SK-N-SH (cell line): ENCODE data around the gene RNF151. TPM values are rescaled to one million over a fixed set of nuclear protein-coding genes. Genes with fewer than 3 reads are reported as not detected.

Experiments used
- CTCF ChIA-PET: fragments of 300-600, 350-600 bp; formaldehyde crosslinking; extraction: SDS; loops from one replicate; lab custom pipeline; 2021; lab: Yijun Ruan, JAX
- POLR2A ChIA-PET: fragments of 350-600 bp; sonication (Branson Sonifier 250); formaldehyde crosslinking; extraction: SDS; loops from one replicate; lab custom pipeline; 2020; ENCODE audit warnings: antibody characterized with exemption, inconsistent platforms; lab: Yijun Ruan, JAX
- DNase-seq: peaks from one replicate; pipeline ENCODE4 v3.0.0; 2012
- H2AFZ ChIP-seq: fragments of 200-600 bp; sonication (generic); 2 replicates; pipeline ENCODE4 v1.8.1; 2016; ENCODE audit warnings: antibody characterized with exemption, mild to moderate bottlenecking, low read depth
- H3F3A ChIP-seq: fragments of 200-600 bp; sonication (generic); replicated peaks from 2 replicates; pipeline ENCODE3; 2016; ENCODE audit warnings: antibody characterized with exemption, mild to moderate bottlenecking; ENCODE audit not compliant: insufficient read depth
- H3K27ac ChIP-seq, 2 experiments: fragments of 200-500 bp in 1 of 2; fragments of 200-600 bp in 1 of 2; sonication (Bioruptor generic) in 1 of 2; sonication (generic), shearing (Covaris generic) in 1 of 2; 2 replicates each; pipeline versions ENCODE4 v1.5.1 to v1.6.1; 2014 to 2016; ENCODE audit warnings: low read depth in 2 of 2, inconsistent platforms in 1 of 2, low read length in 1 of 2, mild to moderate bottlenecking in 1 of 2, mixed read lengths in 1 of 2
- H3K27me3 ChIP-seq: fragments of 200-600 bp; sonication (generic), shearing (Covaris generic); 2 replicates; pipeline ENCODE4 v1.6.1; 2016; ENCODE audit warnings: mixed run types; ENCODE audit not compliant: insufficient read depth
- H3K36me3 ChIP-seq, 2 experiments: fragments of 200-500 bp in 1 of 2; fragments of 200-600 bp in 1 of 2; sonication (Bioruptor generic) in 1 of 2; sonication (generic) in 1 of 2; replicated peaks in 1 of 2; 2 replicates each; pipeline versions ENCODE3 to v1.5.1; 2014 to 2016; ENCODE audit warnings: low read length in 1 of 2, mild to moderate bottlenecking in 1 of 2; ENCODE audit not compliant: insufficient read depth in 2 of 2, control insufficient read depth in 1 of 2
- H3K4me1 ChIP-seq, 2 experiments: fragments of 200-500 bp in 1 of 2; fragments of 200-600 bp in 1 of 2; sonication (Bioruptor generic) in 1 of 2; sonication (generic), shearing (Covaris generic) in 1 of 2; 2 replicates each; pipeline versions ENCODE4 v1.5.1 to v1.6.1; 2014 to 2016; ENCODE audit warnings: low read depth in 1 of 2, low read length in 1 of 2, mixed run types in 1 of 2; ENCODE audit not compliant: insufficient read depth in 2 of 2, control insufficient read depth in 1 of 2
- H3K4me2 ChIP-seq: fragments of 200-600 bp; sonication (generic), shearing (Covaris generic); 2 replicates; pipeline ENCODE4 v1.6.1; 2017; ENCODE audit warnings: mixed run types
- H3K4me3 ChIP-seq, 2 experiments: fragments of 200-500 bp in 1 of 2; fragments of 200-600 bp in 1 of 2; sonication (Bioruptor generic) in 1 of 2; sonication (generic), shearing (Covaris generic) in 1 of 2; 2 replicates each; pipeline versions ENCODE4 v1.5.1 to v1.8.1; 2014 to 2016; ENCODE audit warnings: low read depth in 2 of 2, inconsistent platforms in 1 of 2, low read length in 1 of 2, mild to moderate bottlenecking in 1 of 2, mixed read lengths in 1 of 2, moderate library complexity in 1 of 2
- H3K79me2 ChIP-seq: fragments of 200-600 bp; sonication (generic); 2 replicates; pipeline ENCODE4 v1.8.1; 2017; ENCODE audit warnings: mild to moderate bottlenecking; ENCODE audit not compliant: insufficient read depth
- H3K9ac ChIP-seq: fragments of 200-600 bp; sonication (generic); 2 replicates; pipeline ENCODE4 v1.6.1; 2017; ENCODE audit warnings: mixed run types
- H3K9me2 ChIP-seq: fragments of 200-600 bp; sonication (generic); 2 replicates; pipeline ENCODE4 v1.6.1; 2017; ENCODE audit warnings: mixed run types
- H3K9me3 ChIP-seq: fragments of 200-600 bp; sonication (generic); 2 replicates; pipeline ENCODE4 v1.6.1; 2017; ENCODE audit warnings: mixed run types, mild to moderate bottlenecking, moderate library complexity
- H4K20me1 ChIP-seq: fragments of 200-600 bp; sonication (generic); 2 replicates; pipeline ENCODE4 v1.6.1; 2017; ENCODE audit warnings: mild to moderate bottlenecking, mixed run types; ENCODE audit not compliant: insufficient read depth
- CTCF ChIP-seq: fragments of 200-600 bp; sonication (generic); IDR thresholded peaks from 2 replicates; pipeline ENCODE4 v1.6.1; 2017; ENCODE audit warnings: antibody characterized with exemption, mild to moderate bottlenecking, moderate library complexity
- MEF2A ChIP-seq: IDR thresholded peaks from 2 replicates; pipeline ENCODE4 v1.4.0; 2012; ENCODE audit warnings: low read depth, borderline replicate concordance
- MXI1 ChIP-seq: IDR thresholded peaks from 2 replicates; pipeline ENCODE4 v1.6.1; 2012; ENCODE audit warnings: mild to moderate bottlenecking, low read depth, low read length, improper control_type of control experiment
- RAD21 ChIP-seq: IDR thresholded peaks from 2 replicates; pipeline ENCODE4 v1.6.1; 2012; ENCODE audit warnings: mild to moderate bottlenecking, low read length
- REST ChIP-seq: IDR thresholded peaks from 2 replicates; pipeline ENCODE4 v1.6.1; 2012; ENCODE audit warnings: mild to moderate bottlenecking, low read depth, low read length, moderate library complexity
- SIN3A ChIP-seq: IDR thresholded peaks from 2 replicates; pipeline ENCODE4 v1.6.1; 2012; ENCODE audit warnings: low read depth, mild to moderate bottlenecking, low read length, moderate library complexity, borderline replicate concordance
- SMC3 ChIP-seq: IDR thresholded peaks from 2 replicates; pipeline ENCODE4 v1.6.1; 2012; ENCODE audit warnings: low read depth, low read length, improper control_type of control experiment
- TCF12 ChIP-seq: IDR thresholded peaks from 2 replicates; pipeline ENCODE4 v1.4.0; 2012
- USF1 ChIP-seq: IDR thresholded peaks from 2 replicates; pipeline ENCODE4 v1.4.0; 2012; ENCODE audit warnings: low read depth, borderline replicate concordance
- USF2 ChIP-seq: fragments of 150-350 bp; IDR thresholded peaks from 2 replicates; pipeline ENCODE4 v1.6.1; 2017; ENCODE audit warnings: antibody characterized with exemption, low read length, low read depth, borderline replicate concordance
- WGBS: methylation state at CpG from one replicate; pipeline ENCODE4 v1.1.6; 2017; ENCODE audit warnings: low lambda C conversion rate; 5-methylcytosine and 5-hydroxymethylcytosine counted together
- polyA plus RNA-seq, 3 experiments: library from polyadenylated mRNA; depleted of rRNA; stranded (reverse); fragments of >200 nt; gene quantifications; 2 replicates each; pipeline ENCODE4 v1.2.3, GENCODE V29; 2012
- TF ChIP-seq, protein P1 (sequence below): IDR thresholded peaks from 2 replicates; pipeline ENCODE4; 2012

Gene RNF151
- polyA plus RNA-seq, 1 of the 3 experiments (the other 2 are of a cell fraction), result 0.07 TPM

- TF ChIP-seq REST, result no peak
- no peak for TF ChIP-seq MXI1
- no peak for TF ChIP-seq CTCF
Measured at GRCh38 chr16:2003231-2003826, 36.7 kb downstream of the RNF151 start (continued).

- H3K4me2 ChIP-seq, result peak overlapping the region; percentile 68
- H3K9ac ChIP-seq, result no peak overlapping the region
- peaks cover 72% of the 10 kb centered on the region for H4K20me1 ChIP-seq
- H2AFZ ChIP-seq, result no peak overlapping the region
- peak; percentile 61 for TF ChIP-seq SMC3
- no peak for TF ChIP-seq USF2
- no peak for TF ChIP-seq MEF2A
- peak; percentile 9; the same call in 1 of the 2 replicates for TF ChIP-seq USF1
- no peak for TF ChIP-seq TCF12
- TF ChIP-seq MXI1, result peak; percentile 98
- peak; percentile 59 for TF ChIP-seq RAD21
- peak; percentile 91 for TF ChIP-seq CTCF
- peak; percentile 92; the same call in 1 of the 2 replicates for TF ChIP-seq SIN3A
- TF ChIP-seq, protein P1, sequence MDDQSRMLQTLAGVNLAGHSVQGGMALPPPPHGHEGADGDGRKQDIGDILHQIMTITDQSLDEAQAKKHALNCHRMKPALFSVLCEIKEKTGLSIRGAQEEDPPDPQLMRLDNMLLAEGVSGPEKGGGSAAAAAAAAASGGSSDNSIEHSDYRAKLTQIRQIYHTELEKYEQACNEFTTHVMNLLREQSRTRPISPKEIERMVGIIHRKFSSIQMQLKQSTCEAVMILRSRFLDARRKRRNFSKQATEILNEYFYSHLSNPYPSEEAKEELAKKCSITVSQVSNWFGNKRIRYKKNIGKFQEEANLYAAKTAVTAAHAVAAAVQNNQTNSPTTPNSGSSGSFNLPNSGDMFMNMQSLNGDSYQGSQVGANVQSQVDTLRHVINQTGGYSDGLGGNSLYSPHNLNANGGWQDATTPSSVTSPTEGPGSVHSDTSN, result peak; percentile 45; the same call in 1 of the 2 replicates
- H3K27me3 ChIP-seq, result no peaks in the 10 kb centered on the region
- 36% methylated on average over 20 of the region's 36 CpGs for WGBS
- H3K4me3 ChIP-seq, result no peak overlapping the region; a peak in 1 of 4 replicates
- H3K27ac ChIP-seq, result peak overlapping the region in 1 of 2 experiments; percentile 48; a peak in 2 of 4 replicates
- DNase-seq, result peak; percentile 99
- ChIA-PET CTCF (interaction anchor here (0.6 to 4.1 kb wide), 29 partner anchors 9 to 478 kb away, joined by 3 to 108 read pairs (median 6); partner anchors contain the start of genes ECI1, GFER, NOXO1 and NTHL1), POLR2A (interaction anchor here (0.7 to 1.2 kb wide), 6 partner anchors 9 to 147 kb away, joined by 3 to 11 read pairs (median 4); partner anchors contain the start of gene RPS2)
- H3F3A ChIP-seq, result peaks cover 9% of the 10 kb centered on the region
- H3K9me3 ChIP-seq, result no peaks in the 10 kb centered on the region
- H3K36me3 ChIP-seq, result peaks cover 3 to 48% of the 10 kb centered on the region in 2 experiments
- H3K4me1 ChIP-seq, result peaks cover 24 to 54% of the 10 kb centered on the region in 2 experiments; a peak in 3 of 4 replicates
- H3K79me2 ChIP-seq, result peaks cover 72% of the 10 kb centered on the region
- no peaks in the 10 kb centered on the region for H3K9me2 ChIP-seq
Measured at GRCh38 chr16:2003827-2004641, 37.4 kb downstream of the RNF151 start.
